Esophagus squamous epithelium (tissue), 5 donors: Measurements from ENCODE around the gene HBB. TPM values are rescaled to one million over a fixed set of nuclear protein-coding genes. Genes with fewer than 3 reads are reported as not detected.

ENCODE experiments used
- DNase-seq: peaks from one replicate; lab custom pipeline; 2025; lab: John Stamatoyannopoulos, UW
- H3K27ac ChIP-seq, 4 donors: fragments of 200-600 bp; sonication (generic); one replicate each; pipeline ENCODE4 v1.5.1; 2016 to 2019; ENCODE audit warnings: mild to moderate bottlenecking in 1 of 4
- H3K27me3 ChIP-seq, 4 donors: fragments of 200-600 bp; sonication (generic); 1 replicate in 3 of 4; 2 replicates in 1 of 4; pipeline versions ENCODE4 v1.5.1 to v1.6.0; 2017 to 2021; ENCODE audit warnings: antibody characterized with exemption in 1 of 4
- H3K36me3 ChIP-seq, 3 donors: fragments of 200-600 bp; sonication (generic); one replicate each; pipeline ENCODE4 v1.5.1; 2016 to 2019
- H3K4me1 ChIP-seq, 3 donors: fragments of 200-600 bp; sonication (generic); one replicate each; pipeline ENCODE4 v1.5.1; 2017 to 2019
- H3K4me3 ChIP-seq, 4 donors: fragments of 200-600 bp; sonication (generic); 1 replicate in 3 of 4; 2 replicates in 1 of 4; pipeline ENCODE4 v1.5.1; 2016 to 2019; ENCODE audit warnings: mild to moderate bottlenecking in 2 of 4, moderate library complexity in 1 of 4
- H3K9me3 ChIP-seq, 3 donors: fragments of 200-600 bp; sonication (generic); one replicate each; pipeline ENCODE4 v1.5.1; 2016 to 2019
- CTCF ChIP-seq, 6 experiments: fragments of 450-650 bp in 4 of 6; fragments of 200-600 bp in 2 of 6; sonication (generic) in 2 of 6; IDR thresholded peaks; one replicate each; pipeline ENCODE4 v1.5.1; 2016 to 2019; ENCODE audit warnings: antibody characterized with exemption in 6 of 6, mild to moderate bottlenecking in 4 of 6, moderate library complexity in 4 of 6
- POLR2A ChIP-seq, 4 donors: fragments of 450-650 bp; IDR thresholded peaks; one replicate each; pipeline ENCODE4 v1.6.1; 2017; ENCODE audit warnings: antibody characterized with exemption in 4 of 4, mild to moderate bottlenecking in 4 of 4, moderate library complexity in 3 of 4
- WGBS, 2 donors: methylation state at CpG; one replicate each; pipeline ENCODE4 v1.1.5; 2018; 5-methylcytosine and 5-hydroxymethylcytosine counted together
- intact Hi-C: fragments of 100-400 bp; cut with DNase I; formaldehyde crosslinking; loops from one replicate; pipeline ENCODE4 v1.15.0; 2022
- total RNA-seq, 4 donors: library from RNA; depleted of rRNA; stranded (reverse); fragments of >200 nt; gene quantifications; one replicate each; pipeline ENCODE4 v1.1.0, GENCODE V29; 2016
- donor health status: DM: yes; HTN: yes; CAD: no.

Gene HBB
- total RNA-seq, 4 donors from 2014 or later = 1.6 to 7.9 (median 2.7) TPM; not detected in 1

- Histone ChIP-seq H3K4me1 (no peaks in the 10 kb centered on the region), H3K9me3 (no peaks in the 10 kb centered on the region), H3K36me3 (no peaks in the 10 kb centered on the region), H3K4me3 (no peak overlapping the region), H3K27ac (no peak overlapping the region), H3K27me3 (no peaks in the 10 kb centered on the region)
- no peak for DNase-seq
- TF ChIP-seq POLR2A (IDR thresholded peaks at IDR 0.05) (no peak), CTCF (IDR thresholded peaks at IDR 0.05) (no peak)
- intact Hi-C loops = no loop called here
- 0 to 8% methylated on average over 1 of the region's 1 CpG for WGBS, 2 donors
Observed at GRCh38 chr11:5192738-5193137, 34.1 kb downstream of the HBB start.

- intact Hi-C loops = no loop called here
- Histone ChIP-seq H3K9me3 (no peaks in the 10 kb centered on the region), H3K4me3 (no peak overlapping the region), H3K36me3 (no peaks in the 10 kb centered on the region), H3K27ac (no peak overlapping the region), H3K4me1 (no peaks in the 10 kb centered on the region), H3K27me3 (no peaks in the 10 kb centered on the region)
- no peak for TF ChIP-seq POLR2A (IDR thresholded peaks at IDR 0.05)
- no peak for TF ChIP-seq CTCF (IDR thresholded peaks at IDR 0.05)
- WGBS, 2 donors = 71 to 82% methylated on average over 2 of the region's 2 CpGs
- no peak for DNase-seq
Observed at GRCh38 chr11:5188201-5188600, 38.7 kb downstream of the HBB start.

- intact Hi-C loops = no loop called here
- DNase-seq = no peak
- H3K4me3 ChIP-seq = no peak overlapping the region
- WGBS, 2 donors = 72 to 76% methylated on average over 10 of the region's 10 CpGs
- no peaks in the 10 kb centered on the region for H3K27me3 ChIP-seq
- H3K36me3 ChIP-seq = no peaks in the 10 kb centered on the region
- H3K27ac ChIP-seq = no peak overlapping the region
- TF ChIP-seq POLR2A (IDR thresholded peaks at IDR 0.05) (no peak), CTCF (IDR thresholded peaks at IDR 0.05) (no peak)
- no peaks in the 10 kb centered on the region for H3K9me3 ChIP-seq
- no peaks in the 10 kb centered on the region for H3K4me1 ChIP-seq
Observed at GRCh38 chr11:5178046-5178837, 48.6 kb downstream of the HBB start.

Other genes starting within 250 kb of the HBB start
- not detected for gene OR51L1, start 232.2 kb downstream of the HBB start, total RNA-seq
- gene OR52J3, start 180.5 kb downstream of the HBB start, total RNA-seq = not detected
- gene OR52E2, start 167.4 kb downstream of the HBB start, total RNA-seq = not detected
- not detected for gene OR52E1, start 157.5 kb downstream of the HBB start, total RNA-seq
- gene OR52A5, start 88.7 kb downstream of the HBB start, total RNA-seq = not detected
- not detected for gene OR52A1, start 72.3 kb downstream of the HBB start, total RNA-seq
- not detected for gene OR51V1, start 26.4 kb downstream of the HBB start, total RNA-seq
- not detected for gene HBD, start 7.4 kb upstream of the HBB start, total RNA-seq
- not detected for gene HBG1, start 22.8 kb upstream of the HBB start, total RNA-seq
- gene HBG2, start 27.7 kb upstream of the HBB start, total RNA-seq = not detected
- gene HBE1, start 42.9 kb upstream of the HBB start, total RNA-seq = not detected
- not detected for gene OR51B4, start 74.9 kb upstream of the HBB start, total RNA-seq
- gene OR51B2, start 97.2 kb upstream of the HBB start, total RNA-seq = not detected
- under 1 TPM in 1 of 4 donors, not detected in 3; 0.57 TPM for gene OR51B5, start 116.5 kb upstream of the HBB start, total RNA-seq
- not detected for gene OR51B6, start 124.4 kb upstream of the HBB start, total RNA-seq
- not detected for gene OR51M1, start 156.7 kb upstream of the HBB start, total RNA-seq
- gene OR51Q1, start 195.0 kb upstream of the HBB start, total RNA-seq = not detected
- under 1 TPM in 1 of 4 donors, not detected in 3; 0.38 TPM for gene OR51I1, start 214.4 kb upstream of the HBB start, total RNA-seq
- not detected for gene OR51I2, start 222.3 kb upstream of the HBB start, total RNA-seq